Heart left ventricle (tissue), 16 donors: ENCODE results near the gene CHP1. TPM values are rescaled to one million over a fixed set of nuclear protein-coding genes. Genes with fewer than 3 reads are reported as not detected.

ENCODE experiments used
- ATAC-seq, 4 donors: fragments of 200-7000 bp; cut with Tn5 transposase; one replicate each; pipeline ENCODE4 v1.9.1; 2020 to 2022; ENCODE audit warnings: moderate library complexity in 4 of 4, mild to moderate bottlenecking in 3 of 4, moderate number of reproducible peaks in 1 of 4
- DNase-seq, 5 donors: peaks; one replicate each; pipeline ENCODE4 v3.0.0-alpha.2; 2020
- H3K27ac ChIP-seq, 12 donors: fragments of 200-600 bp; sonication (generic) in 4 of 12; one replicate each; pipeline versions ENCODE4 v1.5.0 to v1.8.0; 2016 to 2022; ENCODE audit warnings: mild to moderate bottlenecking in 2 of 12
- H3K27me3 ChIP-seq, 9 donors: fragments of 200-600 bp; sonication (generic) in 2 of 9; one replicate each; pipeline versions ENCODE4 v1.5.1 to v1.8.0; 2016 to 2022; ENCODE audit warnings: mild to moderate bottlenecking in 3 of 9
- H3K36me3 ChIP-seq, 9 donors: fragments of 200-600 bp; sonication (generic) in 2 of 9; one replicate each; pipeline versions ENCODE4 v1.5.0 to v1.8.0; 2018 to 2022; ENCODE audit warnings: mild to moderate bottlenecking in 2 of 9
- H3K4me1 ChIP-seq, 12 donors: fragments of 200-600 bp; sonication (generic) in 4 of 12; one replicate each; pipeline versions ENCODE4 v1.5.0 to v1.8.0; 2016 to 2022; ENCODE audit warnings: mild to moderate bottlenecking in 3 of 12
- H3K4me3 ChIP-seq, 12 donors: fragments of 200-600 bp; sonication (generic) in 4 of 12; one replicate each; pipeline versions ENCODE4 v1.5.0 to v1.8.0; 2017 to 2022; ENCODE audit warnings: mild to moderate bottlenecking in 9 of 12, moderate library complexity in 4 of 12
- H3K9me3 ChIP-seq, 12 donors: fragments of 200-600 bp; sonication (generic) in 4 of 12; one replicate each; pipeline versions ENCODE4 v1.5.0 to v1.8.0; 2016 to 2022; ENCODE audit warnings: mild to moderate bottlenecking in 1 of 12
- CTCF ChIP-seq, 12 donors: fragments of 200-600 bp; sonication (generic) in 4 of 12; IDR thresholded peaks; one replicate each; pipeline versions ENCODE4 v1.5.0 to v1.8.0; 2018 to 2022; ENCODE audit warnings: antibody characterized with exemption in 12 of 12, mild to moderate bottlenecking in 5 of 12
- POLR2A ChIP-seq, 2 donors: fragments of 450-650 bp; IDR thresholded peaks; one replicate each; pipeline ENCODE4 v1.6.1; 2017; ENCODE audit warnings: antibody characterized with exemption in 2 of 2, mild to moderate bottlenecking in 2 of 2, moderate library complexity in 2 of 2
- WGBS, 4 donors: extraction: QIAGEN DNeasy Blood & Tissue Kit in 2 of 4; methylation state at CpG; one replicate each; pipeline versions ENCODE4 v1.1.5 to v1.1.7; 2013 to 2018; 5-methylcytosine and 5-hydroxymethylcytosine counted together
- intact Hi-C, 10 donors: fragments of 100-400 bp; cut with DNase I; formaldehyde crosslinking; loops; one replicate each; pipeline versions ENCODE4 v1.11.1 to v1.14.2; 2022
- polyA plus RNA-seq, 2 donors: library from polyadenylated mRNA; stranded (reverse); fragments of 200-250 nt; gene quantifications; one replicate each; pipeline ENCODE4 v1.2.3, GENCODE V29; 2013
- total RNA-seq, 9 donors: library from RNA; depleted of rRNA in 2 of 9; stranded (reverse); fragments of >200 nt in 2 of 9; fragmentation: NEBNext Ultra II Directional in 3 of 9; extraction: Animal tissue kit (Norgen Biotek cat#: 25700) in 3 of 9; gene quantifications; one replicate each; pipeline versions ENCODE4 v1.1.0 to v1.2.4, GENCODE V29; 2016 to 2023
- donor health status: ischemic (EF 13 %, LVEDD 7.1; RV severe dilation, severe dysfunction).
- donor health status: healthy with polysubstance abuse.
- donor health status: DM: no; HTN: yes; CAD: no.
- donor health status: DM: no; HTN: no; CAD: no.
- donor health status: ischemic (EF 25% LVEDD 6.9; RV normal size, moderate dysfunction).
- donor health status: ischemic (EF 25% LVEDD 5.7; RV mildly dilated, moderate dysfunction).
- donor health status: healthy.
- donor health status: DM: yes; HTN: yes; CAD: no.
- donor health status: ischemic (EF 35%, LVEDD 5.7; RV mildly dilated, moderate dysfunction).
- donor health status: nonischemic (EF 11% LVEDD 7.7; RV severe dilation, severe dysfunction).
- donor health status: DM: yes; HTN: yes; CAD: no.
- donor health status: PGD.
- donor health status: ischemic (EF 29% LVEDD 5.4; RV normal size, mild dysfunction).
- donor health status: nonischemic (EF 23%, LVEDD 6.1; RV moderate dilation, normal function).

CHP1 gene
- total and polyA plus RNA-seq, 11 donors, result 35.5 to 232 (median 119) TPM

GRCh38 chr15:41269887-41270286 is 38.8 kb downstream of the CHP1 start:
- 89 to 97% (median 93%) methylated on average over 2 of the region's 2 CpGs for WGBS, 4 donors
- ATAC-seq, result no peak
- no peaks in the 10 kb centered on the region for H3K4me1 ChIP-seq
- H3K4me3 ChIP-seq, result no peak overlapping the region
- H3K27ac ChIP-seq, result no peak overlapping the region
- no peaks in the 10 kb centered on the region for H3K27me3 ChIP-seq
- peaks cover 0 to 91% (median 68%) of the 10 kb centered on the region in 9 donors for H3K36me3 ChIP-seq
- no peaks in the 10 kb centered on the region for H3K9me3 ChIP-seq
- intact Hi-C loops, result no loop called here
- DNase-seq, result no peak
- TF ChIP-seq CTCF (IDR thresholded peaks at IDR 0.05) (no peak), POLR2A (IDR thresholded peaks at IDR 0.05) (no peak)

DNA sequence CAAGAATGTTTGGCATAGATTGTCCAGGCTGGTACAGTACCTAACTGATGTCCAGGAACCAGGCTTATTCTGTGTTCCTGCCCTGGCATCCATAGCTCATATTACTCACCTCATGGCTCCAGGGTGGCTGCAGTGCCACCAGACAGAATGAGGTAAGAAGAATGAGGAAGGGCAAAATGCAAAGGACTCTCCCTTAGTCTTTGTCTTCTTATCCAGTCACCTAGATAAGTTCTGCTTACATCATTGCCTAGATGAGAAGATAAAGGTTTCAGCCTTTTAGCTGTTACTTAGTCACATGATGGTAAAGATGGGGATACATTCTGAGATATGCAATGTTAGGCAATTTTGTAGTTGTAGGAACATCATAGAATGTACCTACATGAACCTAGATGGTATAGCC is 45.8 kb downstream of the CHP1 start:
- H3K36me3 ChIP-seq, result peaks cover 0 to 82% (median 71%) of the 10 kb centered on the region in 9 donors
- no peak overlapping the region for H3K27ac ChIP-seq

DNA sequence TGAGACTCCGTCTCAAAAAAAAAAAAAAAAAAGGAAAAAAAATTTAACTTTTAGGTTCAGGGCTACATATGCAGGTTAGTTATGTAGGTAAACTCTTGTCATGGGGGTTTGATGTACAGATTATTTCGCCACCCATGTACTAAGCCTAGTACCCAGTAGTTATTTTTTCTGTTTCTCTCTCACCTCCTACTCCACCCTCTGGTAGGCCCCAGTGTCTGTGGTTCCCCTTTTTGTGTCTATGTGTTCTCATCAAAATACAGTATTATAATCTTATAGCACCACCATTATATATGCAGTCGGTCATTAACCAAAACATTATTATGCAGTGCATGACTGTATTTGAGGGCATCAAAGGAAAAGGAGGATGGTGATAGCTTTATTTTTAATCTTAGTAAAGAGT is 47.3 kb downstream of the CHP1 start:
- ATAC-seq (no peak), DNase-seq (no peak)
- Histone ChIP-seq H3K4me1 (peaks cover 0 to 5% (median 3%) of the 10 kb centered on the region in 12 donors), H3K36me3 (peaks cover 0 to 67% (median 56%) of the 10 kb centered on the region in 9 donors), H3K9me3 (no peaks in the 10 kb centered on the region), H3K27ac (no peak overlapping the region), H3K27me3 (no peaks in the 10 kb centered on the region), H3K4me3 (no peak overlapping the region)
- TF ChIP-seq CTCF (IDR thresholded peaks at IDR 0.05) (no peak), POLR2A (IDR thresholded peaks at IDR 0.05) (no peak)
- intact Hi-C loops, result no loop called here
- WGBS, 4 donors, result 86 to 96% (median 92%) methylated on average over 3 of the region's 3 CpGs

More for the DNA sequence above, 45.8 kb downstream of the CHP1 start:
- DNase-seq (no peak), ATAC-seq (no peak)
- no peak for TF ChIP-seq POLR2A (IDR thresholded peaks at IDR 0.05)
- TF ChIP-seq CTCF (IDR thresholded peaks at IDR 0.05), result no peak
- Histone ChIP-seq H3K4me1 (no peaks in the 10 kb centered on the region), H3K27me3 (no peaks in the 10 kb centered on the region), H3K9me3 (no peaks in the 10 kb centered on the region), H3K4me3 (no peak overlapping the region)
- intact Hi-C loops, result no loop called here

DNA sequence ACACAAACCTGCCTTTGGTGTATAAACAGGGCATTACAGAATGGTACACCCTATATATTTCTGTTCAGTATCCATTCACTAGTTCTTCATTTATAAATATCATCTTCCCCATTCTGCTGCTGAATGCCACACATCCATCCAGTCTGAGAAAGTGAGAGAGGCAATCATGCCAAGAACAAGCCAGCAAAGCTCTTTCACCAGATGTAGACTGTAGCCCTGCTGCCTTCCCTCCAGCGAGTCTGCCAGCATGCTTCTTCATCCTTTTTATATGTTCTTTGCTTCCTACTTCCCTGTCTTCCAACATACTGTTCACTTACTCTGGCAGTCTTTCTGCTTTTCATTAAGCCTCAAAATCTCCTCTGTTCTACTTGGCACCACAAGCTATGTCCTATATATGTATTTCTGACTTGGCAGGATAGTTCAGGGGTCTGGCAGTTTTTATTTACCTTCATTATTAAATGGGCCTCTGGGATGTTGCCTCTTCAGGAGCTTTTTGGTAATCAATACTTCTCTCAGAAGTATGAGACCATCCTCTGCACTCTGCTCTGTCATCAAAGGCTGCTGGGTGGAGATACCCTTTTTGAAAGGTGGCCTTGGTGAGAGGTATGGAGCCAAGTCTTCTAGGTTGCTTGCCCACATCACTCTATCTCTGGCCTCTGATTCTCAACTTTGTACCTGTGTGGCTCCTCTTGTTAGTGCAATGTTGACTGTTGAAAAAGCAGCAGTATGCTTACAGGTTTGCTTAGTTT is 48.6 kb downstream of the CHP1 start:
- no peak for DNase-seq
- H3K36me3 ChIP-seq, result peaks cover 0 to 53% (median 43%) of the 10 kb centered on the region in 9 donors
- no peaks in the 10 kb centered on the region for H3K9me3 ChIP-seq
- no peaks in the 10 kb centered on the region for H3K27me3 ChIP-seq
- TF ChIP-seq CTCF (IDR thresholded peaks at IDR 0.05) (no peak), POLR2A (IDR thresholded peaks at IDR 0.05) (no peak)
- 86 to 94% (median 92%) methylated on average over 1 of the region's 1 CpG for WGBS, 4 donors
- no peak overlapping the region for H3K4me3 ChIP-seq
- H3K4me1 ChIP-seq, result peaks cover 0 to 8% (median 4%) of the 10 kb centered on the region in 12 donors
- no peak overlapping the region for H3K27ac ChIP-seq
- intact Hi-C loops, result loop anchor here in 7 of 10 donors (5.0 to 10.0 kb wide), 4 partner anchors 45 to 1235 kb away; partner anchors contain the start of genes CHP1 (in 6 of the 7), EXD1 (in 6 of the 7), NUSAP1 (in 1 of the 7) and OIP5 (in 1 of the 7)
- no peak for ATAC-seq
